HCT116 (cell line): ENCODE results near the gene CPNE5. TPM values are rescaled to one million over a fixed set of nuclear protein-coding genes. Genes with fewer than 3 reads are reported as not detected.

Experiments used
- ATAC-seq: fragments of 200-7000 bp; cut with Tn5 transposase; 2 replicates; pipeline ENCODE4 v1.9.1; 2020; ENCODE audit warnings: mild to moderate bottlenecking, moderate library complexity
- BruUV-seq: library from RNA; stranded (reverse); fragments of 400-500 nt; replicated peaks from 2 replicates; lab custom pipeline; 2021; lab: Mats Ljungman, UMichigan
- CTCF ChIA-PET: fragments of 300-600 bp; sonication (Branson Sonifier 250); formaldehyde crosslinking; loops from one replicate; lab custom pipeline; 2021; ENCODE audit warnings: antibody characterized with exemption; lab: Charles Lee
- POLR2A ChIA-PET: fragments of 300-600, 350-600 bp; sonication (Branson Sonifier 250); formaldehyde crosslinking; loops from one replicate; lab custom pipeline; 2021; ENCODE audit warnings: antibody characterized with exemption; lab: Charles Lee
- RAD21 ChIA-PET, 2 experiments: fragments of 300-600 bp; sonication (Branson Sonifier 250); formaldehyde crosslinking; loops; one replicate each; lab custom pipeline; 2023; ENCODE audit warnings: low total read pairs in 2 of 2; ENCODE audit not compliant: uncharacterized antibody in 2 of 2, unreplicated experiment in 2 of 2, low non-redundant PET in 1 of 2; lab: Charles Lee
- DNase-seq: peaks from one replicate; pipeline ENCODE4 v3.0.0-alpha.2; 2010; ENCODE audit warnings: low read depth, low spot score
- H2AFZ ChIP-seq: fragments of 200-600 bp; shearing (Covaris generic), sonication (generic); 2 replicates; pipeline ENCODE4 v1.6.1; 2017; ENCODE audit warnings: low read depth, mixed run types, mixed read lengths, antibody characterized with exemption, low read length; ENCODE audit not compliant: poor library complexity, severe bottlenecking
- H3K27ac ChIP-seq: 2 replicates; pipeline ENCODE4 v1.5.1; 2012; ENCODE audit warnings: low read depth, low read length
- H3K27me3 ChIP-seq: fragments of 200-600 bp; sonication (generic); 2 replicates; pipeline ENCODE4 v1.6.1; 2016; ENCODE audit warnings: mixed run types, low read length, mixed read lengths; ENCODE audit not compliant: insufficient read depth
- H3K36me3 ChIP-seq, 2 experiments: fragments of 200-500 bp in 1 of 2; fragments of 200-600 bp in 1 of 2; sonication (Bioruptor generic) in 1 of 2; sonication (generic) in 1 of 2; 2 replicates each; pipeline versions ENCODE4 v1.5.1 to v1.6.1; 2014 to 2016; ENCODE audit warnings: low read length in 2 of 2, inconsistent platforms in 1 of 2, mixed read lengths in 1 of 2, mixed run types in 1 of 2; ENCODE audit not compliant: insufficient read depth in 2 of 2, control insufficient read depth in 1 of 2
- H3K4me1 ChIP-seq, 2 experiments: fragments of 200-600 bp in 1 of 2; sonication (generic) in 1 of 2; 2 replicates each; pipeline versions ENCODE4 v1.5.1 to v1.6.1; 2012 to 2017; ENCODE audit warnings: low read length in 2 of 2, inconsistent platforms in 1 of 2, mild to moderate bottlenecking in 1 of 2, mixed read lengths in 1 of 2, mixed run types in 1 of 2, moderate library complexity in 1 of 2; ENCODE audit not compliant: insufficient read depth in 2 of 2, control insufficient read depth in 1 of 2
- H3K4me2 ChIP-seq: fragments of 200-600 bp; sonication (generic); 2 replicates; pipeline ENCODE4 v1.6.1; 2017; ENCODE audit warnings: mixed run types, low read length, mixed read lengths
- H3K4me3 ChIP-seq, 2 experiments: fragments of 200-600 bp in 1 of 2; sonication (generic) in 1 of 2; replicated peaks in 1 of 2; 2 replicates each; pipeline ENCODE4 v1.5.1; 2011 to 2016; ENCODE audit warnings: low read length in 2 of 2, control low read depth in 1 of 2, low read depth in 1 of 2, mild to moderate bottlenecking in 1 of 2, mixed read lengths in 1 of 2, mixed run types in 1 of 2
- H3K79me2 ChIP-seq: fragments of 200-600 bp; sonication (generic); 2 replicates; pipeline ENCODE4 v1.6.1; 2017; ENCODE audit warnings: mild to moderate bottlenecking, mixed run types, low read length, moderate library complexity, mixed read lengths; ENCODE audit not compliant: insufficient read depth
- H3K9ac ChIP-seq: fragments of 200-600 bp; sonication (generic); 2 replicates; pipeline ENCODE4 v1.6.1; 2016; ENCODE audit warnings: low read length, mixed read lengths
- H3K9me2 ChIP-seq: fragments of 200-600 bp; sonication (generic), shearing (Covaris generic); 2 replicates; pipeline ENCODE4 v1.6.1; 2017; ENCODE audit warnings: mixed run types, mild to moderate bottlenecking, moderate library complexity; ENCODE audit not compliant: insufficient read depth
- H3K9me3 ChIP-seq, 2 experiments: fragments of 200-500 bp in 1 of 2; fragments of 200-600 bp in 1 of 2; sonication (Bioruptor generic) in 1 of 2; sonication (generic) in 1 of 2; 2 replicates each; pipeline ENCODE4 v1.6.1; 2014 to 2017; ENCODE audit warnings: low read length in 2 of 2, mixed read lengths in 2 of 2, inconsistent platforms in 1 of 2, low read depth in 1 of 2, mild to moderate bottlenecking in 1 of 2, mixed run types in 1 of 2, moderate library complexity in 1 of 2; ENCODE audit not compliant: control insufficient read depth in 1 of 2, insufficient read depth in 1 of 2
- H4K20me1 ChIP-seq: fragments of 200-600 bp; sonication (generic), shearing (Covaris generic); 2 replicates; pipeline ENCODE4 v1.6.1; 2017; ENCODE audit warnings: mixed run types, mild to moderate bottlenecking, moderate library complexity; ENCODE audit not compliant: insufficient read depth
- CBX3 ChIP-seq: IDR thresholded peaks from 2 replicates; pipeline ENCODE4 v1.6.1; 2012; ENCODE audit warnings: low read depth
- EGR1 ChIP-seq: IDR thresholded peaks from 2 replicates; pipeline ENCODE4 v1.6.1; 2012; ENCODE audit warnings: low read depth
- ELF1 ChIP-seq: IDR thresholded peaks from 2 replicates; pipeline ENCODE4 v1.6.1; 2012; ENCODE audit warnings: low read depth, borderline replicate concordance
- FOSL1 ChIP-seq: IDR thresholded peaks from 2 replicates; pipeline ENCODE4 v1.6.1; 2012; ENCODE audit warnings: low read depth
- JUND ChIP-seq: IDR thresholded peaks from 2 replicates; pipeline ENCODE4 v1.6.1; 2012
- POLR2A ChIP-seq: IDR thresholded peaks from 2 replicates; pipeline ENCODE4 v1.7.0; 2011; ENCODE audit warnings: borderline replicate concordance; ENCODE audit not compliant: insufficient read depth, insufficient read length; ENCODE audit errors: extremely low read depth
- POLR2AphosphoS5 ChIP-seq: IDR thresholded peaks from 2 replicates; pipeline ENCODE4 v1.6.1; 2011; ENCODE audit warnings: mild to moderate bottlenecking, low read depth, low read length, moderate library complexity
- REST ChIP-seq: IDR thresholded peaks from 2 replicates; pipeline ENCODE4 v1.6.1; 2012; ENCODE audit warnings: low read depth
- TCF7L2 ChIP-seq: IDR thresholded peaks from 2 replicates; pipeline ENCODE4 v1.7.0; 2011; ENCODE audit warnings: borderline replicate concordance, inconsistent platforms; ENCODE audit not compliant: insufficient read depth, insufficient read length; ENCODE audit errors: extremely low read depth
- YY1 ChIP-seq: IDR thresholded peaks from 2 replicates; pipeline ENCODE4 v1.6.1; 2011; ENCODE audit warnings: low read length, low read depth, moderate library complexity, mild to moderate bottlenecking; ENCODE audit not compliant: insufficient replicate concordance; ENCODE audit errors: extremely low read depth
- ZFX ChIP-seq: fragments of 450-650 bp; IDR thresholded peaks from 2 replicates; pipeline ENCODE4 v1.6.1; 2017
- ZNF274 ChIP-seq: fragments of 200-500 bp; sonication (Bioruptor generic); IDR thresholded peaks from 2 replicates; pipeline ENCODE4 v1.6.1; 2014; ENCODE audit warnings: mild to moderate bottlenecking, low read depth, low read length, inconsistent platforms
- intact Hi-C: fragments of 100-400 bp; cut with micrococcal nuclease; formaldehyde crosslinking; loops from 2 replicates; pipeline ENCODE4 v1.10.0; 2022
- total RNA-seq: library from RNA; stranded (reverse); gene quantifications from one replicate; pipeline ENCODE4 v1.2.1, GENCODE V29; 2021; ENCODE audit not compliant: unreplicated experiment
- TF ChIP-seq, protein P1 (sequence below), 3 experiments: fragments of 200-600 bp in 1 of 3; sonication (generic) in 1 of 3; IDR thresholded peaks in 2 of 3; conservative IDR thresholded peaks in 1 of 3; 2 replicates each; pipeline ENCODE4 v1.5.1; 2012 to 2017; ENCODE audit warnings: low read depth in 2 of 3, low read length in 2 of 3, antibody characterized with exemption in 1 of 3, borderline replicate concordance in 1 of 3, control low read depth in 1 of 3, mild to moderate bottlenecking in 1 of 3, mixed read lengths in 1 of 3, mixed run types in 1 of 3, moderate library complexity in 1 of 3; ENCODE audit not compliant: insufficient read depth in 1 of 3
- TF ChIP-seq, protein P2 (sequence below): IDR thresholded peaks from 2 replicates; pipeline ENCODE4 v1.6.1; 2012

CPNE5 gene
- total RNA-seq, 1 experiment from 2014 or later: not detected

DNA sequence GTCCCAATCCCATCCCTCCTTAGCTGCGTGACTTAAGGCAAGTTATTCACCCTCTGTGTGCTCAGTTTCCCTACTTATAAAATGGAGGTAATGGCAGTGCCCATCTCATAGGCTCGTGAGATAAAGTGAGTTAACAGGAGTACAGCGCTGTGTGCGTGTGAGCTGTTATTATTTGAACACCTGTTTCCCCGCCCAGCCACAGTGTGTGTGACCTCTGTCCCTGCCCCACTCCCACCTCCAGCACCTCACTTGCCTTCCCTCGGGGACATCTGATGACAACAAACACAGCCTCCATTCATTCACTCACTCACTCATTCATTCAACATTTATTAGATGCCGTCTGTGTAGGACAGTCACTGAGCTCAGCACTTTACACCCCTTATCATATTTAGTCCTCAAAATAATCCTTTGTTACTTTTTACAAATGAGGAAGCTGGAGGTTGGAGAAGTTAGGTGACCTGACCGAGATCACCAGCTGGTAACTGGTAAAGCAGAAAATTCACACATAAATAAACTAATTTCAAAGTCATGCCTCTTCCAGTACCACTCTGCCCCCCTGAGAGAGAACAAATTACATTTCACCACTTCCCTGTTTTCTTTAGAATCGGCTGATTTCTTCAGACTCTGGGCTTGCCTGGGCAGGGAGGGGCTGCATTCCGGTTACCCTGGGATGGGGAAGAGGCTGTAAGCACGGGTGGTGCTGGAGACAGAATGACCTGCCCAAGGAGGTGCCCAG, 58.6 kb downstream of the CPNE5 start:
- Histone ChIP-seq H3K9me2 (no peaks in the 10 kb centered on the region), H3K27me3 (peaks cover 6% of the 10 kb centered on the region; the same call in 1 of the 2 replicates), H3K79me2 (no peaks in the 10 kb centered on the region), H3K9me3 (no peaks in the 10 kb centered on the region), H2AFZ (no peak overlapping the region), H4K20me1 (no peaks in the 10 kb centered on the region), H3K27ac (no peak overlapping the region), H3K36me3 (no peaks in the 10 kb centered on the region), H3K4me1 (no peaks in the 10 kb centered on the region), H3K4me3 (no peak overlapping the region), H3K4me2 (no peak overlapping the region), H3K9ac (no peak overlapping the region)
- ATAC-seq (no peak), DNase-seq (no peak)
- TF ChIP-seq REST: no peak
- no peak for TF ChIP-seq ZFX
- TF ChIP-seq, protein P1, sequence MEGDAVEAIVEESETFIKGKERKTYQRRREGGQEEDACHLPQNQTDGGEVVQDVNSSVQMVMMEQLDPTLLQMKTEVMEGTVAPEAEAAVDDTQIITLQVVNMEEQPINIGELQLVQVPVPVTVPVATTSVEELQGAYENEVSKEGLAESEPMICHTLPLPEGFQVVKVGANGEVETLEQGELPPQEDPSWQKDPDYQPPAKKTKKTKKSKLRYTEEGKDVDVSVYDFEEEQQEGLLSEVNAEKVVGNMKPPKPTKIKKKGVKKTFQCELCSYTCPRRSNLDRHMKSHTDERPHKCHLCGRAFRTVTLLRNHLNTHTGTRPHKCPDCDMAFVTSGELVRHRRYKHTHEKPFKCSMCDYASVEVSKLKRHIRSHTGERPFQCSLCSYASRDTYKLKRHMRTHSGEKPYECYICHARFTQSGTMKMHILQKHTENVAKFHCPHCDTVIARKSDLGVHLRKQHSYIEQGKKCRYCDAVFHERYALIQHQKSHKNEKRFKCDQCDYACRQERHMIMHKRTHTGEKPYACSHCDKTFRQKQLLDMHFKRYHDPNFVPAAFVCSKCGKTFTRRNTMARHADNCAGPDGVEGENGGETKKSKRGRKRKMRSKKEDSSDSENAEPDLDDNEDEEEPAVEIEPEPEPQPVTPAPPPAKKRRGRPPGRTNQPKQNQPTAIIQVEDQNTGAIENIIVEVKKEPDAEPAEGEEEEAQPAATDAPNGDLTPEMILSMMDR (IDR thresholded peaks at IDR 0.05 in 2 of 3, conservative IDR thresholded peaks at IDR 0.05 in 1 of 3; ENCODE audit: borderline replicate concordance in 1 of 3, insufficient read depth in 1 of 3, low read depth in 2 of 3, low read length in 2 of 3): no peak
- TF ChIP-seq FOSL1: no peak
- TF ChIP-seq POLR2AphosphoS5: no peak
- TF ChIP-seq POLR2A: no peak
- TF ChIP-seq, protein P2, sequence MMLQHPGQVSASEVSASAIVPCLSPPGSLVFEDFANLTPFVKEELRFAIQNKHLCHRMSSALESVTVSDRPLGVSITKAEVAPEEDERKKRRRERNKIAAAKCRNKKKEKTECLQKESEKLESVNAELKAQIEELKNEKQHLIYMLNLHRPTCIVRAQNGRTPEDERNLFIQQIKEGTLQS: no peak
- no peak for TF ChIP-seq CBX3
- TF ChIP-seq YY1: no peak
- TF ChIP-seq TCF7L2: no peak
- TF ChIP-seq ZNF274: no peak
- no peak for TF ChIP-seq ELF1
- no peak for TF ChIP-seq JUND
- no peak for TF ChIP-seq EGR1
- RAD21 ChIA-PET: no interaction called here
- CTCF ChIA-PET: no interaction called here
- no TSS peak for BruUV-seq
- intact Hi-C loops: no loop called here
- POLR2A ChIA-PET: no interaction called here
